ENCODE measurements around the gene CC2D2A. TPM values are rescaled to one million over a fixed set of nuclear protein-coding genes. Genes with fewer than 3 reads are reported as not detected.

The CC2D2A gene
- total and polyA plus RNA-seq, 2 of the 13 experiments (the other 11 are each of a cell fraction or from before 2014, with no cell fraction given) = 4.2 to 7.2 TPM

GRCh38 chr4:15451181-15451865, 18.4 kb upstream of the CC2D2A start:
- H2AFZ ChIP-seq (ENCODE audit: low read length) = no peak overlapping the region
- BruUV-seq (replicated peaks) = no TSS peak
- 0% methylated on average over 1 of the region's 1 CpG for WGBS (ENCODE audit: low lambda C conversion rate)
- H3K4me1 ChIP-seq (ENCODE audit: insufficient read depth, low read length) = no peaks in the 10 kb centered on the region
- intact Hi-C loops (cut with micrococcal nuclease; ENCODE audit: unreplicated experiment) = no loop called here
- FAIRE-seq (no peak), DNase-seq (ENCODE audit: low spot score) (no peak), ATAC-seq (no peak)
- no peak overlapping the region for H3K4me3 ChIP-seq (replicated peaks in 1 of 3; ENCODE audit: insufficient read depth in 1 of 3, low read depth in 2 of 3, low read length in 3 of 3)
- POLR2A ChIA-PET = no interaction called here
- no peaks in the 10 kb centered on the region for H4K20me1 ChIP-seq (ENCODE audit: insufficient read depth, low read length)
- no peak overlapping the region for H3K9ac ChIP-seq (ENCODE audit: insufficient read depth, low read depth, low read length)
- H3K27me3 ChIP-seq (ENCODE audit: control insufficient read depth in 1 of 2, insufficient read depth in 2 of 2, low read length in 2 of 2) = no peaks in the 10 kb centered on the region
- H3K27ac ChIP-seq (ENCODE audit: extremely low read length, insufficient read depth, low read length) = no peak overlapping the region
- no peaks in the 10 kb centered on the region for H3K79me2 ChIP-seq (ENCODE audit: insufficient read depth, low read length)
- CTCF ChIA-PET (ENCODE audit: low intra/inter-chr PET ratio, low total read pairs) = no interaction called here
- in situ Hi-C loops (cut with HindIII; ENCODE audit: extremely low pct_ligation_motif_present, low pct_unique_long_range_greater_than_20kb) = no loop called here
- H3K36me3 ChIP-seq (replicated peaks in 1 of 2; ENCODE audit: control insufficient read depth in 1 of 2, insufficient read depth in 2 of 2, low read length in 2 of 2) = no peaks in the 10 kb centered on the region
- no peaks in the 10 kb centered on the region for H3K9me3 ChIP-seq (ENCODE audit: low read length)
- H3K4me2 ChIP-seq (ENCODE audit: low read depth, low read length) = no peak overlapping the region
- TF ChIP-seq ZNF513 (CRISPR knock-in tag; conservative IDR thresholded peaks at IDR 0.05) = no peak
- no peak for TF ChIP-seq PRDM10 (CRISPR knock-in tag; IDR thresholded peaks at IDR 0.05; ENCODE audit: low read depth)
- no peak for TF ChIP-seq ZFYVE20 (CRISPR knock-in tag; IDR thresholded peaks at IDR 0.05; ENCODE audit: borderline replicate concordance, low read depth)
- TF ChIP-seq NFATC3 (CRISPR knock-in tag; IDR thresholded peaks at IDR 0.05) = no peak
- no peak for TF ChIP-seq SSRP1 (CRISPR knock-in tag; IDR thresholded peaks at IDR 0.05)
- TF ChIP-seq ELF3 (CRISPR knock-in tag; IDR thresholded peaks at IDR 0.05) = no peak
- no peak for TF ChIP-seq SNAPC5 (CRISPR knock-in tag; IDR thresholded peaks at IDR 0.05; ENCODE audit: borderline replicate concordance)
- no peak for TF ChIP-seq ZNF382 (CRISPR knock-in tag; IDR thresholded peaks at IDR 0.05; ENCODE audit: borderline replicate concordance)
- TF ChIP-seq ZNF414 (CRISPR knock-in tag; IDR thresholded peaks at IDR 0.05) = no peak
- no peak for TF ChIP-seq ZNF609 (CRISPR knock-in tag; IDR thresholded peaks at IDR 0.05; ENCODE audit: borderline replicate concordance)
- TF ChIP-seq HMG20A (CRISPR knock-in tag; IDR thresholded peaks at IDR 0.05; ENCODE audit: borderline replicate concordance) = no peak
- no peak for TF ChIP-seq ATF5 (CRISPR knock-in tag; IDR thresholded peaks at IDR 0.05; ENCODE audit: low read depth)
